Keratinocyte (primary cell): ENCODE data around the gene CBLB.

Experiments used
- EZH2 ChIP-seq: IDR thresholded peaks from one replicate; pipeline ENCODE4 v1.6.1; 2012; ENCODE audit warnings: inconsistent platforms, mild to moderate bottlenecking, low read length, moderate library complexity
- TF ChIP-seq, protein P1 (sequence below), 3 experiments: IDR thresholded peaks in 1 of 3; conservative IDR thresholded peaks in 1 of 3; optimal IDR thresholded peaks in 1 of 3; 2 replicates in 2 of 3; 3 replicates in 1 of 3; pipeline versions ENCODE3 to v1.5.1; 2011; ENCODE audit warnings: low read length in 3 of 3, mild to moderate bottlenecking in 3 of 3, moderate library complexity in 2 of 3, control low read depth in 1 of 3, inconsistent platforms in 1 of 3; ENCODE audit not compliant: insufficient read depth in 2 of 3; ENCODE audit errors: extremely low read depth in 1 of 3

DNA sequence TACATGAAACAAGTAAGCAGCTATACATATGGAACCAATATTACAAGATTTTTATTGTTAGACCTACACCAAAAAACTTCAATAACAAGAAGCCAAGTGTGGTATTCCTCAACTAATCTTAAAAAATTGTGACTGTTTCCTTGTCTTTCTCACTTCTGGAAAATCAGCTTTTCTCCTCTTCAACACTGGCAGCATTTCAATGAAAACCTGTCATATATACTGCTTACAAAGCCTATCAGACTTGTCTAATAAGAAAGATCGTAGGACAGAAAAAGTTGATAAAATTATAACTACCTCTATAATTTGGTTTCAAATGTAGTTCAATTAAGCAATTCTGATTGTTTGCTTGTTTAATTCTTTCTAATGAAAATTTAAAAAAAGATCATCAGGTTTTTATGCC, 55.1 kb downstream of the CBLB start:
- TF ChIP-seq, protein P1, sequence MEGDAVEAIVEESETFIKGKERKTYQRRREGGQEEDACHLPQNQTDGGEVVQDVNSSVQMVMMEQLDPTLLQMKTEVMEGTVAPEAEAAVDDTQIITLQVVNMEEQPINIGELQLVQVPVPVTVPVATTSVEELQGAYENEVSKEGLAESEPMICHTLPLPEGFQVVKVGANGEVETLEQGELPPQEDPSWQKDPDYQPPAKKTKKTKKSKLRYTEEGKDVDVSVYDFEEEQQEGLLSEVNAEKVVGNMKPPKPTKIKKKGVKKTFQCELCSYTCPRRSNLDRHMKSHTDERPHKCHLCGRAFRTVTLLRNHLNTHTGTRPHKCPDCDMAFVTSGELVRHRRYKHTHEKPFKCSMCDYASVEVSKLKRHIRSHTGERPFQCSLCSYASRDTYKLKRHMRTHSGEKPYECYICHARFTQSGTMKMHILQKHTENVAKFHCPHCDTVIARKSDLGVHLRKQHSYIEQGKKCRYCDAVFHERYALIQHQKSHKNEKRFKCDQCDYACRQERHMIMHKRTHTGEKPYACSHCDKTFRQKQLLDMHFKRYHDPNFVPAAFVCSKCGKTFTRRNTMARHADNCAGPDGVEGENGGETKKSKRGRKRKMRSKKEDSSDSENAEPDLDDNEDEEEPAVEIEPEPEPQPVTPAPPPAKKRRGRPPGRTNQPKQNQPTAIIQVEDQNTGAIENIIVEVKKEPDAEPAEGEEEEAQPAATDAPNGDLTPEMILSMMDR (optimal IDR thresholded peaks at IDR 0.05 in 1 of 3, IDR thresholded peaks at IDR 0.05 in 1 of 3, conservative IDR thresholded peaks at IDR 0.05 in 1 of 3; ENCODE audit: extremely low read depth in 1 of 3, insufficient read depth in 2 of 3, low read length in 3 of 3) = no peak
- TF ChIP-seq EZH2 = no peak
